Activated T-cell treated with anti-CD3 and anti-CD28 coated beads, Interleukin-2, amount 50 U/mL, for 4 hours (primary cell): Measurements from ENCODE around the gene TMPRSS7. TPM values are rescaled to one million over a fixed set of nuclear protein-coding genes. Genes with fewer than 3 reads are reported as not detected.

Experiments used
- ATAC-seq, 2 donors: fragments of 200-7000 bp; cut with Tn5 transposase; one replicate each; pipeline ENCODE4 v1.10.0; 2021
- DNase-seq: peaks from one replicate; pipeline ENCODE4 v3.0.0-alpha.2; 2020
- H3K27me3 Mint-ChIP-seq: one replicate; pipeline ENCODE4 v1.8.0; 2021; ENCODE audit warnings: low read depth, mixed read lengths
- H3K36me3 Mint-ChIP-seq: one replicate; pipeline ENCODE4 v1.8.0; 2022; ENCODE audit warnings: mixed read lengths; ENCODE audit not compliant: insufficient read depth
- H3K4me1 Mint-ChIP-seq: one replicate; pipeline ENCODE4 v1.8.0; 2021; ENCODE audit warnings: low read depth, mixed read lengths
- H3K4me3 Mint-ChIP-seq: one replicate; pipeline ENCODE4 v1.8.0; 2021; ENCODE audit warnings: mild to moderate bottlenecking, moderate library complexity, mixed read lengths
- H3K9me3 Mint-ChIP-seq: one replicate; pipeline ENCODE4 v1.8.0; 2021; ENCODE audit warnings: mixed read lengths
- total RNA-seq, 3 donors: library from RNA; stranded (reverse); gene quantifications; one replicate each; pipeline ENCODE4 v1.2.1, GENCODE V29; 2021

The TMPRSS7 gene
- total RNA-seq, 3 donors from 2014 or later, result not detected

GRCh38 chr3:112089956-112090886 lies 55.7 kb downstream of the TMPRSS7 start:
- ATAC-seq (no peak), DNase-seq (no peak)
- Mint-ChIP-seq H3K36me3 (no peaks in the 10 kb centered on the region), H3K9me3 (no peaks in the 10 kb centered on the region), H3K4me1 (peaks cover 27% of the 10 kb centered on the region), H3K4me3 (no peak overlapping the region), H3K27me3 (peaks cover 13% of the 10 kb centered on the region)

GRCh38 chr3:112090887-112091586 lies 56.5 kb downstream of the TMPRSS7 start:
- no peak for ATAC-seq
- H3K27me3 Mint-ChIP-seq, result peaks cover 12% of the 10 kb centered on the region
- no peak for DNase-seq
- no peaks in the 10 kb centered on the region for H3K36me3 Mint-ChIP-seq
- no peak overlapping the region for H3K4me3 Mint-ChIP-seq
- peaks cover 26% of the 10 kb centered on the region for H3K4me1 Mint-ChIP-seq
- no peaks in the 10 kb centered on the region for H3K9me3 Mint-ChIP-seq

GRCh38 chr3:112092496-112093179 lies 58.1 kb downstream of the TMPRSS7 start:
- H3K4me3 Mint-ChIP-seq, result no peak overlapping the region

GRCh38 chr3:112093180-112093522 lies 58.6 kb downstream of the TMPRSS7 start:
- peaks cover 22% of the 10 kb centered on the region for H3K4me1 Mint-ChIP-seq
- no peak overlapping the region for H3K4me3 Mint-ChIP-seq
- ATAC-seq, result no peak
- peaks cover 3% of the 10 kb centered on the region for H3K27me3 Mint-ChIP-seq
- no peaks in the 10 kb centered on the region for H3K36me3 Mint-ChIP-seq
- H3K9me3 Mint-ChIP-seq, result no peaks in the 10 kb centered on the region
- DNase-seq, result no peak

More at GRCh38 chr3:112092496-112093179, 58.1 kb downstream of the TMPRSS7 start:
- Mint-ChIP-seq H3K27me3 (peaks cover 7% of the 10 kb centered on the region), H3K36me3 (no peaks in the 10 kb centered on the region), H3K9me3 (no peaks in the 10 kb centered on the region), H3K4me1 (peaks cover 20% of the 10 kb centered on the region)
- ATAC-seq, result no peak
- no peak for DNase-seq

GRCh38 chr3:112095731-112096130 lies 61.2 kb downstream of the TMPRSS7 start:
- peaks cover 20% of the 10 kb centered on the region for H3K4me1 Mint-ChIP-seq
- H3K36me3 Mint-ChIP-seq, result no peaks in the 10 kb centered on the region
- ATAC-seq (no peak), DNase-seq (no peak)
- no peaks in the 10 kb centered on the region for H3K27me3 Mint-ChIP-seq
- no peak overlapping the region for H3K4me3 Mint-ChIP-seq
- peaks cover 3% of the 10 kb centered on the region for H3K9me3 Mint-ChIP-seq

GRCh38 chr3:112096176-112096575 lies 61.6 kb downstream of the TMPRSS7 start:
- H3K36me3 Mint-ChIP-seq, result no peaks in the 10 kb centered on the region
- no peak overlapping the region for H3K4me3 Mint-ChIP-seq
- H3K4me1 Mint-ChIP-seq, result peaks cover 20% of the 10 kb centered on the region
- ATAC-seq (no peak), DNase-seq (no peak)
- peaks cover 3% of the 10 kb centered on the region for H3K9me3 Mint-ChIP-seq
- no peaks in the 10 kb centered on the region for H3K27me3 Mint-ChIP-seq

- peak; percentile 93 to 97 for ATAC-seq
- DNase-seq, result no peak
- peaks cover 3% of the 10 kb centered on the region for H3K9me3 Mint-ChIP-seq
- H3K27me3 Mint-ChIP-seq, result no peaks in the 10 kb centered on the region
- no peak overlapping the region for H3K4me3 Mint-ChIP-seq
- peaks cover 18% of the 10 kb centered on the region for H3K4me1 Mint-ChIP-seq
- H3K36me3 Mint-ChIP-seq, result no peaks in the 10 kb centered on the region
These were observed 62.8 kb downstream of the TMPRSS7 start for GRCh38 chr3:112097378-112097777.

GRCh38 chr3:112101916-112102315 lies 67.4 kb downstream of the TMPRSS7 start:
- ATAC-seq (no peak), DNase-seq (no peak)
- Mint-ChIP-seq H3K9me3 (peaks cover 3% of the 10 kb centered on the region), H3K4me1 (peaks cover 7% of the 10 kb centered on the region), H3K4me3 (no peak overlapping the region), H3K27me3 (no peaks in the 10 kb centered on the region), H3K36me3 (peaks cover 2% of the 10 kb centered on the region)

- Mint-ChIP-seq H3K4me3 (no peak overlapping the region), H3K36me3 (peaks cover 2% of the 10 kb centered on the region), H3K4me1 (no peaks in the 10 kb centered on the region), H3K27me3 (no peaks in the 10 kb centered on the region), H3K9me3 (no peaks in the 10 kb centered on the region)
- ATAC-seq (no peak), DNase-seq (no peak)
These were observed 70.2 kb downstream of the TMPRSS7 start for GRCh38 chr3:112104774-112105173.

- Mint-ChIP-seq H3K27me3 (no peaks in the 10 kb centered on the region), H3K9me3 (no peaks in the 10 kb centered on the region), H3K4me3 (no peak overlapping the region), H3K36me3 (peaks cover 3% of the 10 kb centered on the region), H3K4me1 (peaks cover 9% of the 10 kb centered on the region)
- DNase-seq, result no peak
- ATAC-seq, result no peak
These were observed 74.8 kb downstream of the TMPRSS7 start for GRCh38 chr3:112109322-112109721.

GRCh38 chr3:112111785-112112402 lies 77.4 kb downstream of the TMPRSS7 start:
- peaks cover 13% of the 10 kb centered on the region for H3K4me1 Mint-ChIP-seq
- DNase-seq, result peak; percentile 51
- H3K4me3 Mint-ChIP-seq, result no peak overlapping the region
- no peaks in the 10 kb centered on the region for H3K27me3 Mint-ChIP-seq
- no peaks in the 10 kb centered on the region for H3K9me3 Mint-ChIP-seq
- peaks cover 6% of the 10 kb centered on the region for H3K36me3 Mint-ChIP-seq
- peak; percentile 85 to 94 for ATAC-seq

- Mint-ChIP-seq H3K9me3 (no peaks in the 10 kb centered on the region), H3K4me1 (peaks cover 32% of the 10 kb centered on the region), H3K27me3 (no peaks in the 10 kb centered on the region), H3K36me3 (peaks cover 10% of the 10 kb centered on the region), H3K4me3 (no peak overlapping the region)
- ATAC-seq (no peak), DNase-seq (no peak)
These were observed 80.1 kb downstream of the TMPRSS7 start for GRCh38 chr3:112114576-112115160.

GRCh38 chr3:112115161-112115739 lies 80.7 kb downstream of the TMPRSS7 start:
- Mint-ChIP-seq H3K4me1 (peaks cover 38% of the 10 kb centered on the region), H3K9me3 (no peaks in the 10 kb centered on the region), H3K27me3 (no peaks in the 10 kb centered on the region), H3K36me3 (peaks cover 10% of the 10 kb centered on the region), H3K4me3 (no peak overlapping the region)
- ATAC-seq (no peak), DNase-seq (no peak)
